GM19438 (cell line): ENCODE data around the gene GLI2.

ENCODE experiments used
- ATAC-seq: cut with Tn5 transposase; IDR thresholded peaks from one replicate; pipeline ENCODE4 v1.9.1; 2021; ENCODE audit warnings: low read depth; ENCODE audit not compliant: unreplicated experiment

GLI2 gene

DNA sequence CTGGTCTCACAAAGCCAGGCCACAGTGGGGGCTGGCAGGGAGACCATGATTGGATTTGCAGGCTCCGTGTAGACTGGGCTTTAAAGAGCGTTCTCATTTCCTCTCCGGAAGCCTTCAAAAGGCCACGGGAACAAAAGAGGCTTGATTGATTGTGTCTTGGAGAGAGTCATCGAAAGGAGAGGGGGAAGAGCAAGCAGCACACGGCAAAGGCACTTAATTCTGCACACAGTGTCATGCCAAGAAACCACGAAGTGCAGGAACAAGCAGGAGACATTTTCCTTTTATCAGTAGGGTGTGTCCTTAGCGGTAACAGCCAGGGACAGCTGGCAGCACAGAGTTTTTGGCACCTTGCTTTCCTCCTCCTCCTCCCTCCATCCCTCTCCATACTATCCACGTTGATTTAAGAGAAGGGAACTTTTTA, 47.7 kb downstream of the GLI2 start:
- ATAC-seq = no peak

DNA sequence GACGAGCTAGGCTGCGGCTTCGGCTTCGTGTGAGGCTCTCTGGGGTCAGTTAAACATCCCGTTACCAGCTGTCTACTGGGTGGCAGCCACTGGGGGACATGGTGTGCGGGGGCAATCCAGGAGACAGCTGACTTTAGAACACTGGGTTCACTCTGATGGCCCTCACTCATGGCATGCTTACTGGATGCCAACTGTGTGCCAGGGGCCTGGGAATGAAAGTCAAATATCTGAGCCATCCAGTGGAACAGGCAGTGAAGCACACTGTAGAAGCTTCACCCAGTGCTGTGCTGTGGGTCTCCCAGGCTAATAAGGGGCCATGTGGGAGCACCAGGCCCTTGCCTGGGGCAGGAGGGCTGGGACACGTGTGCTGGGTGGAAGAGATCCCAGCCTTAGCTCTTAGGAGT, 48.3 kb downstream of the GLI2 start:
- ATAC-seq = no peak
